GM19455 (cell line): ENCODE measurements around the gene CD300LF.

Experiments
- ATAC-seq: cut with Tn5 transposase; IDR thresholded peaks from one replicate; pipeline ENCODE4 v1.9.1; 2021; ENCODE audit not compliant: unreplicated experiment

The CD300LF gene

GRCh38 chr17:74691151-74691550 is 21.6 kb downstream of the CD300LF start:
- ATAC-seq = no peak

GRCh38 chr17:74690409-74690825 is 22.3 kb downstream of the CD300LF start:
- no peak for ATAC-seq

- ATAC-seq = no peak
Observed at GRCh38 chr17:74687886-74688285, 24.8 kb downstream of the CD300LF start.

DNA sequence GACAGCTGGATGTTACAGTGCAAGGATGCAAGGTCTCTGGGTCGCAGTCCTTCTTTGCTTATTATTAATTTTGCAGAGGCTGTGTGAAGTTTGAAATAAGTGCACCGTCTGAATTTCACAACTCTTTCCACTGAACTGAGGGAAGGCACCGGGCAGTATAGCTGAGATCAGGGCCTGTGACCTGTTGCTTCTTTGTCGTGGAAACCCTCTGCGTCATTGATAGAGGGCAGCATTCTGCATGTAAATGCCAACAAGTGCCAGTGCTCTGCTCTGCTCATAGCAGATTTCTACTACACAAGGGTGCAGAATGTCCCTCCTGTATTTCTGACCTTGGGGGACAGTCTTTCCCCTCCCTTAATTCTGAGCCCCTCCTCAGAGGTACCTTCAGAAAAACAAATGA is 26.0 kb downstream of the CD300LF start:
- ATAC-seq = no peak

DNA sequence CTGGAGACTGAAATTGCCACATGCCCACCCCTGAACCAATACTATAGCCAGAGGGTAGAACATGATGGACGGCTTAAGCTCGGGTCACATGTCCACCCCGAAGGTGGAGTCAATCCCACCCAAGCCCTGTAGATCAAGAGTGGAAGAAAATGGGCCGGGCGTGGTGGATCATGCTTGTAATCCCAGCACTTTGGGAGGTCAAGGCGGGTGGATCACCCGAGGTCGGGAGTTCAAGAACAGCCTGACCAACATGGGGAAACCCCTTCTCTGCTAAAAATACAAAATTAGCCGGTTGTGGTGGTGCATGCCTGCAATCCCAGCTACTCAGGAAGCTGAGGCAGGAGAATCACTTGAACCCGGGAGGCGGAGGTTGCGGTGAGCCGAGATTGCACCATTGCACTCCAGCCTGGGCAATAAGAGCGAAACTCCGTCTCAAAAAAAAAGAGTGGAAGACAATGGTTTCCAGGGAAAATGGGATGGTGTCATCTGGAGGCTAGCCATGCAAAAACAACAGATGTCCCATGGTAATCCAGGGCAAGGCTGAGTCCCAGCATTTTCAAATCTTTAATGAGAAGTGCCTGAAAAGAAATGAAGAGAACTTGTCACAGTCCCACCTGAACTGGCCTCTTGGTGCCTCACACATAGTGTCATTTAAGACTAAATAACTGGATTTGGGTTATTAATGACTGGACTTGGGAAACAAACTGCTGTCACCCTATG is 30.1 kb downstream of the CD300LF start:
- ATAC-seq = no peak

DNA sequence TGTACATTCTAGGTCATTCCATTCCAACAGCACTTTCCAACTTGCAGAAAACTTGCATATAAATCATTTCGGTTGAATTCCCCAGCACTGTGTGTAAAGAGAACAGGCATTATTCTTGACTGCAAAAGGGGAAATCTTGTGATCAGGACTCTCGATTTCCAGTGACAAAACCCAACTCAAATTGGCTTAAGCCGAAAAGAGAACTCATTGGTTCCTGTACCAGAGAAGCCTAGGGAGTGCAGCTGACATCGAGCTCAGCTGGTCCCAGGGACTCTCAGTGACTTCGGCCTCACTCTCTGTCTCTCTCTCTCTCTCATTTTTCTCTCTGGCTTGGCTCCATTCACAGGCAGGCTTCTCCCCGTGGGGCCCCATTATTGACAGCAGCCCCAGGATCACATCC is 30.7 kb downstream of the CD300LF start:
- no peak for ATAC-seq

GRCh38 chr17:74680941-74681340 is 31.8 kb downstream of the CD300LF start:
- ATAC-seq = no peak

GRCh38 chr17:74680213-74680612 is 32.5 kb downstream of the CD300LF start:
- no peak for ATAC-seq

DNA sequence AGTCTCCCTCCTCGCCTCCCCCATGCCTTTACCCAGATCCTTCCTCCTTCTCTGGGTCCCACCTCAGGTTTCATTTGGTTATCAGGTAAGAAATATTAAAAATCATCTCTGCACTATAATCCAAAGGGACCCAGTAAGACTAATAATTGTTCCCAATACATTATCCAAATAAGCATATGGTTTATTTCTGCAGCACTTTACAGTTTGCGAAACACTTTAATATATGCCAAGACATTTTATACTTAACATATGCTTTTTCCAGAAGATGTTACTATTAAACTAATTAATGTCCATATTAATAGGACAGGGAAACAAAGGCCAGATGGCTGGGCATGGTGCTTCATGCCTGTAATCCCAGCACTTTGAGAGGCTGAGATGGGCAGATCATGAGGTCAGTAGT is 33.3 kb downstream of the CD300LF start:
- ATAC-seq = no peak

- no peak for ATAC-seq
Observed at GRCh38 chr17:74678541-74678940, 34.2 kb downstream of the CD300LF start.

GRCh38 chr17:74677558-74678466 is 34.9 kb downstream of the CD300LF start:
- ATAC-seq = no peak

DNA sequence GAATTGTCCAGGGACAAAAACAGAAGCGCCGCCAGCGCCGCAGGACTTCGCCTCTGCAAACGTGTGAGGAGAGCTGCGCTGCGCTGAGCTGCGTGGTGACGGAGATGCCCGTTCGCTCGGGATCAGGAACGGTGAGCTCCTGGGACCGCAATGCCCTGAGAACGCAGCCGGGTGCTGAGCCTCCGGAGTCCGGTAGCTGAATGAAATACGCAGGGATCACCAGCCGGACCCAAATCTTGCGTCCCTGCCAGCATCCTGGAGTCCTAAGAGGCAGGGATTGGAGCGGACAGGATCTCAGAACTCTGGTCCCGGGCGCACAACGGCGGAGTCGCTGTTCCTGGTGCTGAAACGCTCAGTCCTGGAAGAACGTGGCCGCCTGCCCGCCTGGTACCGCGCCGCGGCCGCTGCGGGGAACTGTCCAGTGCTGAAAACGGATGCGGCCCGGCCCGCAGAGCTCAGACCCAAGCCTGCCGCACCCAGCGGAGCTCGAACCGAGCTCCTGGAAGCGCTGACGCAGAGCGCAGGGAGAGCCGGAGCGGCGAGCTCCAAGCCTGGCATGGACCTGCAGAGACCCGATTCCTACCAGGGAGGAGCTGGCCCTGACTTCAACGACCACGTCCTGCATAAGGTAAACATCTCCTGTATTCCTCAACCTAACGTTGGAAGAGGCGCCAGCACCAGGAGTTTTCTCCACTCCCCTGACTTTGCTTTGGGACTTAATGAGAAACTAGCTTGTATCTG is 41.5 kb downstream of the CD300LF start:
- no peak for ATAC-seq

- ATAC-seq = no peak
Observed at GRCh38 chr17:74670329-74670728, 42.4 kb downstream of the CD300LF start.

DNA sequence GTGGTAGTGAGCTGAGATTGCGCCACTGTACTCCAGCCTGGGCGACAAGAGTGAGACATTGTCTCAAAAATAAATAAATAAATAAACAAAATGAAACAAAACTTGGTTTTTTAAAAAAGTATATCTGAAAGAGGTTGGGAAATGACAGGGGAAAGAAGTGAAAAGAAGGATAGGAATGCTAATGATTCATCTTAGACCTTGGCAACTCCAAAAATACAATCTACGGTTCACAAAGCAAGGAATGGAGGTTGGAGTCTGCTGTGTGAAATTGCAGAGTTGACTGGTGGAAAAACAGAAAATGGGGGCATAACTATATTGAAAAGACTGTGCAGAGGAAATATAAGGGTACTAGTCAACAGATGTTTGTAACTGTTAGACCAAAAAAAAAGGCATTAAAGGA is 49.2 kb downstream of the CD300LF start:
- ATAC-seq = no peak

DNA sequence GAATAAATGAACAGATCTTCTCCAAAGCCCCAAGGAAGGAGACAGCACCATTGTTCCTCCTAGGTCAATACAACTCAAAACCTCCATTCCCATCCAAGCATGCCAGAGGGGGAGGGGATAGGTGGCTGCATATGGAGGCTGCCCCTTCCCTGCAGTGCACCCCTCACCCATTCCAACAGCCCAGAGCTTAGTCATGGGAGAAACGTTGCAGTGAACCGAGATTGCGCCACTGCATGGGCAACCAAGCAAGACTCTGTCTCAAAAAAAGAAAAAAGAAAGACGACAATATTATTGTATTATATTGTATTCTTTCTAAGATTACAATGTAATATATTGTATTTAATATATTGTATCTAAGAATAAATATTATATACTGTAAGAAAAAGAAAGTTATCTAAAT is 52.8 kb downstream of the CD300LF start:
- ATAC-seq = no peak

GRCh38 chr17:74658620-74659019 is 54.1 kb downstream of the CD300LF start:
- ATAC-seq = no peak

GRCh38 chr17:74654742-74655141 is 58.0 kb downstream of the CD300LF start:
- ATAC-seq = no peak

DNA sequence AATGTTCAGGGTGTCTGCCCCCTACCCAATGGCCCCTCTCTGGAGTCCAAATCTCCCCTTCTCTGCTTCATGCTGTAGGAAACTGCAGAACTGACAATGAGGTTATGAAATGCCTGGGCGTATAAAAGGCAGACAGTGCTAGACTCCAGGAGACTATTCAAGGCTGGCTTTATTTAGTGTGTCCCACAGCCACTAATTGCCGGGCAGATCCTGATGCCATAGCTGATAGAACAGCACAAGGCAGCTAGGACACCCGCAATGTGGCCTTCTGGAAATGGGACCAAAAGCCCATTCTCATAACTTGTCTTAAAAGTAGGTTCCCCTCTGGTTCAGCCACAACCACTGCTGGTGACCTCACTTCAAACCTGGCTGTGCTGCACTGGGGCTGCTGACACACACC is 60.7 kb downstream of the CD300LF start:
- ATAC-seq = no peak

DNA sequence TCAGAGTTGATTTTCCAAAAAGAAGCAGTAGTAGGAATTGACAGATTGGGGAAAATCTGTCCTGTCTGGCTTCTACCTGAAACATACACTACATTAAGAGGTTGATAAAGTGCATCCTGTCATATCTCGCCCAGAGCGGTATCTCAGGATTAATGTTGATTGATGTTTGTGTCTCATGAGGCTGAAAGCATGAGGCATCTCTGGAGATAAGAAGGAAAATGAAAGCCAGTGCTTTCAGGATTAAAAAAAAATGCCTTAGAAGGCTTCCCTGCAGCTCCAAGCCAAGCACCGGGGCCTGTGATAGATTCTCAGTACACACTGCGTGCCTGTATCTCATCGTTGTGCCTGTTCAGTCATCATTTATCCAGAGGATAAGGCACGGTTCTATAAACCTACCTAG is 62.8 kb downstream of the CD300LF start:
- no peak for ATAC-seq

GRCh38 chr17:74647871-74648672 is 64.7 kb downstream of the CD300LF start:
- no peak for ATAC-seq

DNA sequence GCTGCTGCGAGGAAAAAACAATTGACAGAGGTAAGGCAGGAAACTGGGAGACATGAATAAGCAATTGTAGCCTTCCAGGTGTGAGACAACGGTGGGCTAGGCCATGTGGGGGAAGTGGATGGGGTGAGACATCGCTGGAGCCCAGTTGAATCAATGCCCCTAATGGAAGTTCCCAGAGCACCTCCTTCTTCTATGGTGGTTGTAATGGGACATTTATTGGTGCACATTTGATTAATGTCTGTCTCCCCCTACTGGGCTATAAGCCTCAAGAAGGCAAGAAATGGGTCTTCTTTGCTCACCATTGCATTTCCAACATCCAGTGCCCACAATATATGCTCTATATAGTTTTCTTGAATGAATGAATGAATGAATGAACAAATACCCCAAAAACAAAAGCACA is 66.5 kb downstream of the CD300LF start:
- ATAC-seq = no peak
